Activated CD8-positive, alpha-beta T cell treated with anti-CD3 and anti-CD28 coated beads for 36 hours (primary cell): ENCODE data around the gene OR52W1. TPM values are rescaled to one million over a fixed set of nuclear protein-coding genes. Genes with fewer than 3 reads are reported as not detected.
A peak's percentile ranks its signal among the peaks of the same experiment; 100 is the strongest.

Source experiments
- ATAC-seq: fragments of 200-7000 bp; cut with Tn5 transposase; one replicate; pipeline ENCODE4 v1.10.0; 2021; ENCODE audit warnings: mild to moderate bottlenecking, moderate library complexity
- CTCF ChIA-PET: fragments of 350-600 bp; sonication (Branson Sonifier 250); formaldehyde crosslinking; loops from one replicate; lab custom pipeline; 2021; ENCODE audit warnings: antibody characterized with exemption; lab: Charles Lee
- POLR2A ChIA-PET: fragments of 350-600 bp; sonication (Branson Sonifier 250); formaldehyde crosslinking; loops from one replicate; lab custom pipeline; 2021; ENCODE audit warnings: antibody characterized with exemption; lab: Charles Lee
- DNase-seq: peaks from one replicate; pipeline ENCODE4 v3.0.0-alpha.2; 2020
- H3K27ac Mint-ChIP-seq: one replicate; pipeline ENCODE4 v1.8.0; 2021; ENCODE audit warnings: mild to moderate bottlenecking, mixed read lengths
- H3K27me3 Mint-ChIP-seq: one replicate; pipeline ENCODE4 v1.8.0; 2021; ENCODE audit warnings: mixed read lengths
- H3K36me3 Mint-ChIP-seq: one replicate; pipeline ENCODE4 v1.8.0; 2021; ENCODE audit warnings: low read depth, mixed read lengths
- H3K4me1 Mint-ChIP-seq: one replicate; pipeline ENCODE4 v1.8.0; 2021; ENCODE audit warnings: low read depth, mixed read lengths
- H3K4me3 Mint-ChIP-seq: one replicate; pipeline ENCODE4 v1.8.0; 2021; ENCODE audit warnings: mild to moderate bottlenecking, moderate library complexity, mixed read lengths
- H3K9me3 Mint-ChIP-seq: one replicate; pipeline ENCODE4 v1.8.0; 2021; ENCODE audit warnings: mixed read lengths
- intact Hi-C: fragments of 100-400 bp; cut with micrococcal nuclease; formaldehyde crosslinking; loops from one replicate; pipeline ENCODE4 v1.10.0; 2022
- total RNA-seq, 2 experiments: library from RNA; stranded (reverse); gene quantifications; one replicate each; pipeline ENCODE4 v1.2.3, GENCODE V29; 2021
- TF ChIP-seq, protein P1 (sequence below): fragments of 200-600 bp; IDR thresholded peaks from one replicate; pipeline ENCODE4 v1.8.0; 2022; ENCODE audit warnings: antibody characterized with exemption, mild to moderate bottlenecking

OR52W1 gene
- total RNA-seq, 2 experiments from 2014 or later = not detected

DNA sequence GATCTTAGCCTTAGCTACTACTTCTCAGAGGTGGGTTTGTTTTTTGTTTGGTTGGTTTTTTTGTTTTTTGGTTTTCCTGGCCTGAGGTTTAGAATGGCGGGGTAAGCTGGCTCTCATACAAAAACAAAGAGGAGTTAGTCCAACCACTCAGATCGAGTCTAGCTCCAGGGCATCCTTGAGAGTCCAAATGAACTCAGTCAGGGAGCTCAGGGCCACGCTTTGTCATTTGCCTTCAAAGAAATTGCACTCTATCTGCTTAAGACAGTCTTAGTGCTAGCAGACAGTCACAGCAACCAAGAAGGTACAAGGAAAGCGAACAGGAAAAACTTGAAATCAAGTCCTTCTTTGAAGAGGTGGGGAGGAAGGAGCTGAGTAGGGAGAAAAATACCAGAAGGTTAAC lies 17.5 kb downstream of the OR52W1 start:
- H3K27me3 Mint-ChIP-seq = no peaks in the 10 kb centered on the region
- TF ChIP-seq, protein P1, sequence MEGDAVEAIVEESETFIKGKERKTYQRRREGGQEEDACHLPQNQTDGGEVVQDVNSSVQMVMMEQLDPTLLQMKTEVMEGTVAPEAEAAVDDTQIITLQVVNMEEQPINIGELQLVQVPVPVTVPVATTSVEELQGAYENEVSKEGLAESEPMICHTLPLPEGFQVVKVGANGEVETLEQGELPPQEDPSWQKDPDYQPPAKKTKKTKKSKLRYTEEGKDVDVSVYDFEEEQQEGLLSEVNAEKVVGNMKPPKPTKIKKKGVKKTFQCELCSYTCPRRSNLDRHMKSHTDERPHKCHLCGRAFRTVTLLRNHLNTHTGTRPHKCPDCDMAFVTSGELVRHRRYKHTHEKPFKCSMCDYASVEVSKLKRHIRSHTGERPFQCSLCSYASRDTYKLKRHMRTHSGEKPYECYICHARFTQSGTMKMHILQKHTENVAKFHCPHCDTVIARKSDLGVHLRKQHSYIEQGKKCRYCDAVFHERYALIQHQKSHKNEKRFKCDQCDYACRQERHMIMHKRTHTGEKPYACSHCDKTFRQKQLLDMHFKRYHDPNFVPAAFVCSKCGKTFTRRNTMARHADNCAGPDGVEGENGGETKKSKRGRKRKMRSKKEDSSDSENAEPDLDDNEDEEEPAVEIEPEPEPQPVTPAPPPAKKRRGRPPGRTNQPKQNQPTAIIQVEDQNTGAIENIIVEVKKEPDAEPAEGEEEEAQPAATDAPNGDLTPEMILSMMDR = no peak
- no peak for ATAC-seq
- H3K9me3 Mint-ChIP-seq = no peaks in the 10 kb centered on the region
- no peak for DNase-seq
- intact Hi-C loops = no loop called here
- CTCF ChIA-PET = interaction anchor here (1.0 to 2.5 kb wide), 4 partner anchors 8 to 147 kb away, joined by 3 to 8 read pairs (median 4); no protein-coding TSS in a partner anchor
- H3K4me1 Mint-ChIP-seq = peaks cover 7% of the 10 kb centered on the region
- H3K4me3 Mint-ChIP-seq = no peak overlapping the region
- peaks cover 21% of the 10 kb centered on the region for H3K36me3 Mint-ChIP-seq
- H3K27ac Mint-ChIP-seq = no peak overlapping the region
- POLR2A ChIA-PET = interaction anchor here (1.6 kb wide), 1 partner anchor 9 kb away, joined by 6 read pairs; no protein-coding TSS in a partner anchor

DNA sequence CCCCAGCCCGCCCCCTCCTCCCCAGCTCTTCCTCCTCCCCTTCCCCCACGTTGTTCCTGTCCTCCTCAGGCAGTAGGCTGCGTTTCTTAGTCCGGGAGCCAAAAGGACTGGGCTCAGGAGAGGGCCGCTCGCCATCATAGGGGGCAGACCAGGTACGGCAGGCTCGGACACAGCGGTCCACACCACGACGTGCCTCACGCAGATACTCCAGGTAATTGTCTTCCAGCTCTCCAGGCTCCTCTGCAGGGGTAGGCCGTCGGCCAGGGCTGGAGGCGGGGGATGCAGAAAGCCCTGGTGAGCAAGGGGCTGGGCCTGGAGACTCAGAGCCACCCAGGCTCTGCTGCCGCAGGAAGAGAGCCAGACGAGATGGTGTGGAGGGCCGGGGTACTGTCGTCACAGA lies 18.7 kb downstream of the OR52W1 start:
- Mint-ChIP-seq H3K4me1 (peaks cover 7% of the 10 kb centered on the region), H3K9me3 (no peaks in the 10 kb centered on the region), H3K27ac (no peak overlapping the region), H3K4me3 (no peak overlapping the region), H3K27me3 (no peaks in the 10 kb centered on the region), H3K36me3 (peaks cover 24% of the 10 kb centered on the region)
- ChIA-PET POLR2A (no interaction called here), CTCF (interaction anchor here (1.6 to 2.5 kb wide), 2 partner anchors 11 to 145 kb away, joined by 4 to 8 read pairs; no protein-coding TSS in a partner anchor)
- TF ChIP-seq, protein P1 = no peak
- intact Hi-C loops = no loop called here
- no peak for DNase-seq
- ATAC-seq = no peak

DNA sequence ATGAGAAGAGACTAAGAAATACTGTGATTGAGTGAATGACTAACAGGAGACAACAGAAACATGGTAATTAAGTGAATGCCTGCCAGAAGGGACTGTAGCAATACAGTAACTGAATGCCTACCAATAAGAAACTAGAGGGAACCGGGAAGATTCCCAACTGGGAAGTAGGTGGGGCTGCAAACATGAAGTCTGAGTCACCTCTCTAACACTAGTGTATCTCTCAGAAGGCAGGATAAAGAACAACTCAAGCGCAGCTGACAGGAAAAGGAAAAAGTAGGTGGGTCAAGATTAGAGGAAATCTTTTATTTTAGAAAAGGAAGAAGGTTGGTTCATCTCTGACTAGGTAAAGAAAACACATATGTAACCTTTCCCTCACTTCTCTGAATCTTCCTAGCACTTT lies 20.3 kb downstream of the OR52W1 start:
- H3K4me1 Mint-ChIP-seq = peaks cover 7% of the 10 kb centered on the region
- POLR2A ChIA-PET = no interaction called here
- peak overlapping the region; percentile 17 for H3K27ac Mint-ChIP-seq
- H3K9me3 Mint-ChIP-seq = no peaks in the 10 kb centered on the region
- CTCF ChIA-PET = interaction anchor here (0.7 to 1.1 kb wide), 2 partner anchors 9 to 11 kb away, joined by 4 read pairs; no protein-coding TSS in a partner anchor
- intact Hi-C loops = no loop called here
- H3K36me3 Mint-ChIP-seq = peaks cover 27% of the 10 kb centered on the region
- H3K27me3 Mint-ChIP-seq = no peaks in the 10 kb centered on the region
- DNase-seq (no peak), ATAC-seq (no peak)
- TF ChIP-seq, protein P1 = no peak
- no peak overlapping the region for H3K4me3 Mint-ChIP-seq

DNA sequence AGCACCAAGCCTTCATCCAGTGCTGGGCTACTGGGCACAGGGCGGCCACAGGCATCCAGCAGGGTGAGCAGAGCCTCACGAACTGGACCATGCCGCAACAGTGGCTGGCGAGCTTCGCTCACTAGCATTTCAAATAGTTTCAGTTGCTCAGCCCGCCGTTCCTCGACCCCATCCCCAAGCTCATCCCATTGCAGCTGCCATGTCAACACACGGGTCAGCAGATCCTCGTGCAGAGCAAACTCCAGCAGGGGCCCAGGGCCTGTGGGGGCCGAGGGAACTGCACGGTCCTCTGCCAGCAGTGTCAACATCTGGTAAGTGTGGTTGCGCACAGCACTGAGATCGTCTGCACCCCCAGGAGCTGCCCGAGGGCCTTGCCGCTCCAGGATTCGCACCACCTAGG lies 24.8 kb downstream of the OR52W1 start:
- intact Hi-C loops = no loop called here
- no peak for ATAC-seq
- Mint-ChIP-seq H3K36me3 (peaks cover 16% of the 10 kb centered on the region), H3K27ac (no peak overlapping the region), H3K4me1 (peaks cover 21% of the 10 kb centered on the region), H3K4me3 (no peak overlapping the region), H3K9me3 (no peaks in the 10 kb centered on the region), H3K27me3 (no peaks in the 10 kb centered on the region)
- ChIA-PET POLR2A (no interaction called here), CTCF (interaction anchor here (2.3 kb wide), 1 partner anchor 18 kb away, joined by 6 read pairs; the partner anchor contains the start of gene C11orf42)
- DNase-seq = no peak
- TF ChIP-seq, protein P1 = no peak

DNA sequence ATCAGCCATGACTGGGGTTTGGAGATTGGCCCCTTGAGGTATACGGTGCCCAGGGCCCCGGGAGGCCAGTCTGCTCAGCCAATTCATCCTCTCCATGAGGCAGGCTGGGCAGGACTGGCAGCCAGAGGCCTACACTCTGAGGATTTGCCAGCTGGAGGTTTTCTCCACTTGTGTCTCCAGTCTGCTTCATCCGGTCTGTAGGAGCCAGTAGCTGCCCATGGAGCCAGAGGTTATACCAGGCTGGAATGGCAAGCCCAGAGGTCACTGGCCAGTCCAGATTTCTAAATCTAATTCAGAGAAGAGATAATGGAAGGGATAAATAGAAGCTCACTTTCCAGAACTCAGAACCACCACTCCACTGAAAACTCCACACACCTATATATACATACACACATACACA lies 25.4 kb downstream of the OR52W1 start:
- peaks cover 12% of the 10 kb centered on the region for H3K36me3 Mint-ChIP-seq
- no peaks in the 10 kb centered on the region for H3K9me3 Mint-ChIP-seq
- no peak for DNase-seq
- TF ChIP-seq, protein P1 = no peak
- no peak overlapping the region for H3K4me3 Mint-ChIP-seq
- ATAC-seq = no peak
- H3K27me3 Mint-ChIP-seq = no peaks in the 10 kb centered on the region
- ChIA-PET CTCF (interaction anchor here (0.7 to 2.3 kb wide), 2 partner anchors 9 to 18 kb away, joined by 4 to 6 read pairs; partner anchors contain the start of gene C11orf42), POLR2A (no interaction called here)
- intact Hi-C loops = no loop called here
- no peak overlapping the region for H3K27ac Mint-ChIP-seq
- H3K4me1 Mint-ChIP-seq = peaks cover 23% of the 10 kb centered on the region
